ENCODE data around the gene PCLO.
"Not testable (repeated sequence)": the region's sequence is repeated elsewhere in the genome, so short reads cannot be mapped to it uniquely, and the experiment has no call there.

PCLO gene

GRCh38 chr7:82959528-82959927 is 203.2 kb downstream of the PCLO start:
- no peak for DNase-seq

- no peak for DNase-seq
Observed at GRCh38 chr7:82957521-82957920, 205.2 kb downstream of the PCLO start.

GRCh38 chr7:82953324-82954027 is 209.2 kb downstream of the PCLO start:
- no peak for DNase-seq

- no peak for DNase-seq
Observed at GRCh38 chr7:82950436-82950835, 212.2 kb downstream of the PCLO start.

- no peak for DNase-seq
Observed at GRCh38 chr7:82945480-82945879, 217.2 kb downstream of the PCLO start.

- DNase-seq, result no peak
Observed at GRCh38 chr7:82945056-82945455, 217.6 kb downstream of the PCLO start.

- DNase-seq, result no peak
Observed at GRCh38 chr7:82932516-82932915, 230.2 kb downstream of the PCLO start.

GRCh38 chr7:82926477-82926876 is 236.2 kb downstream of the PCLO start:
- no peak for DNase-seq

GRCh38 chr7:82925331-82925730 is 237.4 kb downstream of the PCLO start:
- no peak for DNase-seq

- no peak for DNase-seq
Observed at GRCh38 chr7:82906502-82906901, 256.2 kb downstream of the PCLO start.

GRCh38 chr7:82904871-82905270 is 257.8 kb downstream of the PCLO start:
- no peak for DNase-seq

- not testable (repeated sequence) for DNase-seq
Observed at GRCh38 chr7:82901098-82901497, 261.6 kb downstream of the PCLO start.

- no peak for DNase-seq
Observed at GRCh38 chr7:82897500-82897899, 265.2 kb downstream of the PCLO start.

- DNase-seq, result not testable (repeated sequence)
Observed at GRCh38 chr7:82894341-82894740, 268.3 kb downstream of the PCLO start.

- DNase-seq, result no peak
Observed at GRCh38 chr7:82886324-82886723, 276.4 kb downstream of the PCLO start.

- DNase-seq, result no peak
Observed at GRCh38 chr7:82865856-82866255, 296.8 kb downstream of the PCLO start.

- no peak for DNase-seq
Observed at GRCh38 chr7:82859106-82859850, 303.4 kb downstream of the PCLO start.

- no peak for DNase-seq
Observed at GRCh38 chr7:82851121-82851520, 311.6 kb downstream of the PCLO start.

GRCh38 chr7:82841828-82842227 is 320.9 kb downstream of the PCLO start:
- no peak for DNase-seq

- no peak for DNase-seq
Observed at GRCh38 chr7:82840061-82840460, 322.6 kb downstream of the PCLO start.

- DNase-seq, result no peak
Observed at GRCh38 chr7:82839555-82839954, 323.1 kb downstream of the PCLO start.

GRCh38 chr7:82839063-82839462 is 323.6 kb downstream of the PCLO start:
- no peak for DNase-seq

GRCh38 chr7:82838314-82838713 is 324.4 kb downstream of the PCLO start:
- DNase-seq, result no peak

- no peak for DNase-seq
Observed at GRCh38 chr7:82823073-82823472, 339.6 kb downstream of the PCLO start.

GRCh38 chr7:82821037-82821436 is 341.6 kb downstream of the PCLO start:
- no peak for DNase-seq
